Kidney (tissue), 14 donors: ENCODE data around the gene C1R. TPM values are rescaled to one million over a fixed set of nuclear protein-coding genes. Genes with fewer than 3 reads are reported as not detected.
"Not testable (repeated sequence)": the region's sequence is repeated elsewhere in the genome, so short reads cannot be mapped to it uniquely, and the experiment has no call there.

Experiments used
- DNase-seq, 5 donors: peaks; one replicate each; pipeline ENCODE4 v3.0.0-alpha.2; 2013 to 2020
- FAIRE-seq: peaks from 2 replicates; lab custom pipeline; 2012; peaks lifted over from hg19 to GRCh38; lab: Jason Lieb, UNC
- H3K27ac ChIP-seq, 2 donors: one replicate each; pipeline ENCODE4 v1.7.0; 2013; ENCODE audit warnings: low read depth in 2 of 2, low read length in 2 of 2, inconsistent platforms in 1 of 2
- H3K27me3 ChIP-seq: one replicate; pipeline ENCODE4 v1.7.1; 2013; ENCODE audit warnings: low read length, inconsistent platforms; ENCODE audit not compliant: control insufficient read depth, insufficient read depth
- H3K36me3 ChIP-seq, 3 donors: one replicate each; pipeline versions ENCODE4 v1.7.0 to v1.7.1; 2013; ENCODE audit warnings: low read length in 3 of 3, control low read depth in 1 of 3, inconsistent platforms in 1 of 3; ENCODE audit not compliant: insufficient read depth in 3 of 3, control insufficient read depth in 2 of 3
- H3K4me1 ChIP-seq, 3 donors: one replicate each; pipeline versions ENCODE4 v1.7.0 to v1.7.1; 2013; ENCODE audit warnings: low read length in 3 of 3, inconsistent platforms in 1 of 3, low read depth in 1 of 3; ENCODE audit not compliant: control insufficient read depth in 2 of 3, insufficient read depth in 2 of 3
- H3K4me3 ChIP-seq, 3 donors: one replicate each; pipeline versions ENCODE4 v1.7.0 to v1.8.1; 2013; ENCODE audit warnings: low read length in 3 of 3, control low read depth in 1 of 3, inconsistent platforms in 1 of 3
- H3K9ac ChIP-seq, 3 donors: one replicate each; pipeline versions ENCODE4 v1.7.0 to v1.7.1; 2013; ENCODE audit warnings: low read length in 3 of 3, control low read depth in 1 of 3, inconsistent platforms in 1 of 3
- H3K9me3 ChIP-seq, 3 donors: one replicate each; pipeline versions ENCODE4 v1.7.0 to v1.7.1; 2013; ENCODE audit warnings: low read length in 3 of 3, control low read depth in 1 of 3, inconsistent platforms in 1 of 3; ENCODE audit not compliant: control insufficient read depth in 2 of 3, insufficient read depth in 1 of 3
- intact Hi-C: fragments of 100-400 bp; cut with DNase I; formaldehyde crosslinking; loops from one replicate; pipeline ENCODE4 v1.11.1; 2022
- polyA plus RNA-seq: library from polyadenylated mRNA; stranded (reverse); fragments of 350-450 nt; fragmentation: Illumina TruSeq; extraction: RNeasy Lipid Tissue Mini Kit (QIAGEN cat#74804); gene quantifications from one replicate; pipeline ENCODE4 v1.2.3, GENCODE V29; 2014; ENCODE audit warnings: low read depth, low replicate concordance; ENCODE audit not compliant: insufficient read depth
- total RNA-seq: library from RNA; stranded (reverse); fragmentation: NEBNext Ultra II Directional; extraction: Animal tissue kit (Norgen Biotek cat#: 25700); gene quantifications from one replicate; pipeline ENCODE4 v1.2.1, GENCODE V29; 2021
- TF ChIP-seq, protein P1 (sequence below): IDR thresholded peaks from 3 replicates; pipeline ENCODE4 v1.5.1; 2012; ENCODE audit warnings: mild to moderate bottlenecking, moderate library complexity, borderline replicate concordance; ENCODE audit not compliant: insufficient read depth; ENCODE audit errors: extremely low read depth
- donor health status: control.
- donor health status: control.
- donor health status: control.
- donor health status: control.
- donor health status: control.
- donor health status: DM: yes; HTN: yes; CAD: no.
- donor health status: Normal renal cell carcinoma (clear cell type).

Gene C1R
- total and polyA plus RNA-seq, 2 donors from 2014 or later = 183 to 514 TPM

DNA sequence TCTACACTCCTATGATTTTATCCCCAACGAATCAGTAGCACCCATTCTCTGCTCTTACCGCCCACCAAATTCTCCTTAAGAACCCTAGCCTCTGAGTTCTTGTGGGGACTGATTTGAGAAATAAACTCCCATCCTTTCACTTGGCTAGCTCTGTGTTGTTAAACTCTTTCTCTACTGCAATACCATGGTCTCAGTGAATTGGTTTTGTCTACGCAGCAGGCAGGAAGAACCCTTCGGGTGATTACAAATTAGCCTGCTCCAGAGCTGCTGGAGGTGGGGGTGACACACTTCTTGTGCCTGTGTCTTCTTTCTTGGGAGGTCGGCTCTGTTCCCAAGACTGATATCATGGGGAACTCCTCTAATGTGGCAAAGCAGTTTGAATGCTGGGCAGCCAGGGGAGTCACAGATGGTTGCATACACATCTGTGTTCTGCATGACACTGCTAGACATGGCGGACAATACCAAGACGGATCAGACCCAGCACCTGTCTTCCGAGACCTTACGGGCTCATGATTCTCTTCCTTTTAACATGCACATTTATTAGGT lies 33.3 kb downstream of the C1R start:
- FAIRE-seq = no peak
- H3K36me3 ChIP-seq = no peaks in the 10 kb centered on the region

DNA sequence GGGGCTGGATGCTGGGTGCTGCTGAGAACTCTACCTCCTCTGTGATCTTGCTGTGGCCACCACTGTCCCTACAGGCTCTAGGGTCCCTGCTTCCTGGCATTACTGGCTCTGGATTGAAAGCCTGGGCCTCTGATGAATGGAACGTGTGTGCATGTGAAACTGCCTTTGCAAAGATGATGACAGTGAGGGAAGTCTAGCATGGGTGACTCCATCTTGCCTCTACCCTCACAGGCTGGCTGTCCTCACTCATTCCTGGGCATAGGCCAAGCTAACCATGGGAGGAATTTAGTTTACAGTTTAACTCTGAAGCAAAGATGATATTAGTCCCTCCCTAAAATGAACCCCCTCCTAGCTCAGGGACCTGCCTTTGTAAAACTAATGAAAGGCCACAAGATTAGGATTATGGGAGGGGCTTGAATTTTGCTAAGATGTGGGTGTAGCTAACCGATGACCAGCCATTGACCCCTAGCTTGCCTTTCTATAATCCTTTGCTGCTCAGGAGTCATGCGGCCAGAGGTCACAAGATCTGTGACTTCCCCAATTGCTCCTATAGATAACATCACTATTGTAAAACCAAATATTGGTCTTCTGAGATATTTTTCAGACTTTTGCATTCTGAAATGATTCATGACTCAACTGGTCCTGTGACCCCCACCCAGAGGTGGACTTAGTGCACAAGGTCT lies 33.9 kb downstream of the C1R start:
- intact Hi-C loops = no loop called here
- H3K4me1 ChIP-seq = no peaks in the 10 kb centered on the region
- H3K36me3 ChIP-seq = no peaks in the 10 kb centered on the region
- no peak overlapping the region for H3K27ac ChIP-seq
- no peaks in the 10 kb centered on the region for H3K27me3 ChIP-seq
- FAIRE-seq (no peak), DNase-seq (no peak)
- no peak overlapping the region for H3K4me3 ChIP-seq
- H3K9ac ChIP-seq = no peak overlapping the region
- no peaks in the 10 kb centered on the region for H3K9me3 ChIP-seq
- TF ChIP-seq, protein P1, sequence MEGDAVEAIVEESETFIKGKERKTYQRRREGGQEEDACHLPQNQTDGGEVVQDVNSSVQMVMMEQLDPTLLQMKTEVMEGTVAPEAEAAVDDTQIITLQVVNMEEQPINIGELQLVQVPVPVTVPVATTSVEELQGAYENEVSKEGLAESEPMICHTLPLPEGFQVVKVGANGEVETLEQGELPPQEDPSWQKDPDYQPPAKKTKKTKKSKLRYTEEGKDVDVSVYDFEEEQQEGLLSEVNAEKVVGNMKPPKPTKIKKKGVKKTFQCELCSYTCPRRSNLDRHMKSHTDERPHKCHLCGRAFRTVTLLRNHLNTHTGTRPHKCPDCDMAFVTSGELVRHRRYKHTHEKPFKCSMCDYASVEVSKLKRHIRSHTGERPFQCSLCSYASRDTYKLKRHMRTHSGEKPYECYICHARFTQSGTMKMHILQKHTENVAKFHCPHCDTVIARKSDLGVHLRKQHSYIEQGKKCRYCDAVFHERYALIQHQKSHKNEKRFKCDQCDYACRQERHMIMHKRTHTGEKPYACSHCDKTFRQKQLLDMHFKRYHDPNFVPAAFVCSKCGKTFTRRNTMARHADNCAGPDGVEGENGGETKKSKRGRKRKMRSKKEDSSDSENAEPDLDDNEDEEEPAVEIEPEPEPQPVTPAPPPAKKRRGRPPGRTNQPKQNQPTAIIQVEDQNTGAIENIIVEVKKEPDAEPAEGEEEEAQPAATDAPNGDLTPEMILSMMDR = no peak

More for the DNA sequence above, 33.3 kb downstream of the C1R start:
- no peaks in the 10 kb centered on the region for H3K4me1 ChIP-seq
- intact Hi-C loops = no loop called here
- TF ChIP-seq, protein P1 = no peak
- no peak for DNase-seq
- no peaks in the 10 kb centered on the region for H3K9me3 ChIP-seq
- no peak overlapping the region for H3K9ac ChIP-seq
- no peaks in the 10 kb centered on the region for H3K27me3 ChIP-seq
- no peak overlapping the region for H3K4me3 ChIP-seq
- no peak overlapping the region for H3K27ac ChIP-seq

DNA sequence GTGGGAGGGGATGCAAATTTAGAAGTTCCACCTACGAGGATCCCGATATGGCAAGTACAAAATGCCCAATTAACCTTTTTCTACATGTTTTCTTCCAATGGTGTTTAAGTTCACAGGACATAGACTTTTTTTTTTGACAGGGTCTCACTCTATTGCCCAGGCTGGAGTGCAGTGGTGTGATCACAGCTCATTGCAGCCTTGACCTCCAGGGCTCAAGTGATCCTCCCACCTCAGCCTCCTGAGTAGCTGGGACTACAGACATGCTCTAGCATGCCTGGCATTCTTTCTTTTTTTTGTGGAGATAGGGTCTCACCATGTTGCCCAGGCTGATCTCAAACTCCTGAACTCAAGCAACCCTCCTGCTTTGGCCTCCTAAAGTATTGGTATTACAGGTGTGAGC lies 36.5 kb downstream of the C1R start:
- H3K4me3 ChIP-seq, intact Hi-C loops, H3K27ac ChIP-seq, H3K9me3 ChIP-seq, H3K9ac ChIP-seq, H3K4me1 ChIP-seq, FAIRE-seq, DNase-seq, H3K27me3 ChIP-seq, H3K36me3 ChIP-seq: not testable (repeated sequence)

DNA sequence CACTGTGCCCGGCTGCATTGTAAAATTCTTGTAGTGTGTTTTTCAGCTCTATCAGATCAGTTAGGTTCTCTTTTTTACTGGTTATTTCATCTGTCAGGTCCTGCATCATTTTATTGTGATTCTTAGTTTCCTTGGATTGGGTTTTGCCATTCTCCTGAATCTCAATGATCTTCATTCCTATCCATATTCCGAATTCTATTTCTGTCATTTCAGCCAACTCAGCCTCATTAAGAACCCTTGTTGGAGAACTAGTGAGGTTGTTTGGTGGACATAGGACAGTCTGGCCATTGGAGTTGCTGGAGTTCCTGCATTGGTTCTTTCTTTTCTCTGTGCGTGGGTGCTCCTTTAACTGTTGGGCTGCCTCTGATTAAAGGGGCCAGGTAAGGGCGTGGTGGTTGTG lies 37.3 kb downstream of the C1R start:
- Histone ChIP-seq H3K27ac (no peak overlapping the region), H3K4me3 (no peak overlapping the region), H3K9me3 (no peaks in the 10 kb centered on the region), H3K36me3 (no peaks in the 10 kb centered on the region), H3K9ac (no peak overlapping the region), H3K4me1 (no peaks in the 10 kb centered on the region), H3K27me3 (no peaks in the 10 kb centered on the region)
- FAIRE-seq (no peak), DNase-seq (no peak)
- TF ChIP-seq, protein P1 = no peak
- intact Hi-C loops = no loop called here

DNA sequence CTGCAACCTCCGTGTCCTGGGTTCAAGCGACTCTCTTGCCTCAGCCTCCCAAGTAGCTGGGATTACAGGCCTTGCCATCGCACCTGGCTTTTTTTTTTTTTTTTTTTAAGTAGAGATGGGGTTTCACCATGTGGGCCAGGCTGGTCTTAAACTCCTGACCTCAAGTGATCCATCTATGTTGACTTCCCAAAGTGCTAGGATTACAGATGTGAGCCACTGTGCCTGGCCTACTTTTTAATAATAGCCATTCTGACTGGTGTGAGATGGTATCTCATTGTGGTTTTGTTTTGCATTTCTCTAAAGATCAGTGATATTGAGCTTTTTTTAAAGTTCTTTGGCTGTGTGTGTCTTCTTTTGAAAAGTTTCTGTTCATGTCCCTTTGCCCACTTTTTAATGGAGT lies 42.3 kb downstream of the C1R start:
- H3K36me3 ChIP-seq, H3K4me1 ChIP-seq, intact Hi-C loops, H3K27ac ChIP-seq, H3K9ac ChIP-seq, H3K9me3 ChIP-seq, H3K27me3 ChIP-seq, DNase-seq, H3K4me3 ChIP-seq, FAIRE-seq: not testable (repeated sequence)

DNA sequence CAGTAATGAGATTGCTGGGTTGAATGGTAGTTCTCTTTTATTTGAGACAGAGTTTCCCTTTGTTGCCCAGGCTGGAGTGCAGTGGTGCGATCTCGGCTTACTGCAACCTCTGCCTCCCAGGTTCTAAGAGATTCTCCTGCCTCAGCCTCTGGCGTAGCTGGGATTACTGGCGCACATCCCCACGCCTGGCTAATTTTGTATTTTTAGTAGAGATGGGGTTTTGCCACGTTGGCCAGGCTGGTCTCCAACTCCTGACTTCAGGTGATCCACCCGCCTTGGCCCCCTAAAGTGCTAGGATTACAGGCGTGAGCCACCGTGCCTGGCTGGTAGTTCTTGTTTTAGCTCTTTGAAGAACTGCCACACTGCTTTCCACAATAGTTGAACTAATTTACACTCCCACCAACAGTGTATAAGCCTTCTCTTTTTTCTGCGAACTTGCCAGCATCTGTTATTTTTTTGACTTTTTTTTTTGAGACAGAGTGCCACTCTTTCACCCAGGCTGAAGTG lies 42.7 kb downstream of the C1R start:
- H3K4me3 ChIP-seq, H3K27me3 ChIP-seq: not testable (repeated sequence)

More for the DNA sequence above, 42.7 kb downstream of the C1R start:
- DNase-seq, intact Hi-C loops, H3K27ac ChIP-seq, H3K4me1 ChIP-seq, H3K36me3 ChIP-seq, H3K9me3 ChIP-seq, H3K9ac ChIP-seq, FAIRE-seq: not testable (repeated sequence)
